ENCODE results near the gene TTC34. TPM values are rescaled to one million over a fixed set of nuclear protein-coding genes. Genes with fewer than 3 reads are reported as not detected.

TTC34 gene
- total RNA-seq, 1 experiment from 2014 or later: 1.7 TPM

- no peak for DNase-seq
- Histone ChIP-seq H3K27me3 (ENCODE audit: insufficient read depth, low read depth) (peaks cover 95% of the 10 kb centered on the region), H4K20me1 (ENCODE audit: insufficient read depth) (no peaks in the 10 kb centered on the region), H3K36me3 (ENCODE audit: low read depth) (no peaks in the 10 kb centered on the region), H3F3A (ENCODE audit: insufficient read depth, low read depth) (no peaks in the 10 kb centered on the region), H2AFZ (no peak overlapping the region), H3K4me2 (no peak overlapping the region), H3K9me2 (ENCODE audit: insufficient read depth) (no peaks in the 10 kb centered on the region), H3K4me1 (replicated peaks; ENCODE audit: insufficient read depth) (no peaks in the 10 kb centered on the region), H3K79me2 (ENCODE audit: low read depth) (no peaks in the 10 kb centered on the region), H3K9me3 (ENCODE audit: insufficient read depth, low read depth) (no peaks in the 10 kb centered on the region), H3K4me3 (no peak overlapping the region), H3K27ac (no peak overlapping the region)
- ChIA-PET POLR2A (ENCODE audit: unreplicated experiment) (no interaction called here), CTCF (no interaction called here)
- intact Hi-C loops (cut with micrococcal nuclease; ENCODE audit: unreplicated experiment): no loop called here
- no TSS peak for BruUV-seq (replicated peaks)
- TF ChIP-seq EZH2 (IDR thresholded peaks at IDR 0.05; ENCODE audit: low read depth) (no peak), CTCF (conservative IDR thresholded peaks at IDR 0.05) (no peak)
Measured at GRCh38 chr1:2810899-2811532, 9.5 kb upstream of the TTC34 start.

- ChIA-PET POLR2A (ENCODE audit: unreplicated experiment) (no interaction called here), CTCF (no interaction called here)
- Histone ChIP-seq H2AFZ (no peak overlapping the region), H3F3A (ENCODE audit: insufficient read depth, low read depth) (no peaks in the 10 kb centered on the region), H3K36me3 (ENCODE audit: low read depth) (no peaks in the 10 kb centered on the region), H3K79me2 (ENCODE audit: low read depth) (no peaks in the 10 kb centered on the region), H3K9me3 (ENCODE audit: insufficient read depth, low read depth) (no peaks in the 10 kb centered on the region), H3K27ac (no peak overlapping the region), H3K27me3 (ENCODE audit: insufficient read depth, low read depth) (peaks cover 95% of the 10 kb centered on the region), H3K4me1 (replicated peaks; ENCODE audit: insufficient read depth) (no peaks in the 10 kb centered on the region), H3K4me2 (no peak overlapping the region), H4K20me1 (ENCODE audit: insufficient read depth) (no peaks in the 10 kb centered on the region), H3K9me2 (ENCODE audit: insufficient read depth) (no peaks in the 10 kb centered on the region), H3K4me3 (no peak overlapping the region)
- DNase-seq: no peak
- no TSS peak for BruUV-seq (replicated peaks)
- intact Hi-C loops (cut with micrococcal nuclease; ENCODE audit: unreplicated experiment): no loop called here
- no peak for TF ChIP-seq CTCF (conservative IDR thresholded peaks at IDR 0.05)
- TF ChIP-seq EZH2 (IDR thresholded peaks at IDR 0.05; ENCODE audit: low read depth): no peak
Measured at GRCh38 chr1:2810281-2810680, 8.8 kb upstream of the TTC34 start.

- Histone ChIP-seq H3K4me2 (no peak overlapping the region), H3K4me3 (no peak overlapping the region), H3K9me3 (ENCODE audit: insufficient read depth, low read depth) (no peaks in the 10 kb centered on the region), H3K36me3 (ENCODE audit: low read depth) (no peaks in the 10 kb centered on the region), H2AFZ (no peak overlapping the region), H3F3A (ENCODE audit: insufficient read depth, low read depth) (no peaks in the 10 kb centered on the region), H3K4me1 (replicated peaks; ENCODE audit: insufficient read depth) (no peaks in the 10 kb centered on the region), H3K27ac (no peak overlapping the region), H3K9me2 (ENCODE audit: insufficient read depth) (no peaks in the 10 kb centered on the region), H3K79me2 (ENCODE audit: low read depth) (no peaks in the 10 kb centered on the region), H4K20me1 (ENCODE audit: insufficient read depth) (no peaks in the 10 kb centered on the region), H3K27me3 (ENCODE audit: insufficient read depth, low read depth) (peaks cover 95% of the 10 kb centered on the region)
- TF ChIP-seq CTCF (conservative IDR thresholded peaks at IDR 0.05) (no peak), EZH2 (IDR thresholded peaks at IDR 0.05; ENCODE audit: low read depth) (no peak)
- ChIA-PET POLR2A (ENCODE audit: unreplicated experiment) (no interaction called here), CTCF (no interaction called here)
- intact Hi-C loops (cut with micrococcal nuclease; ENCODE audit: unreplicated experiment): no loop called here
- BruUV-seq (replicated peaks): no TSS peak
- no peak for DNase-seq
Measured at GRCh38 chr1:2809656-2810055, 8.2 kb upstream of the TTC34 start.

Measured in PC-9 (cell line).